Hepatocyte (in vitro differentiated cells): ENCODE measurements around the gene TTC38. TPM values are rescaled to one million over a fixed set of nuclear protein-coding genes. Genes with fewer than 3 reads are reported as not detected.
A peak's percentile ranks its signal among the peaks of the same experiment; 100 is the strongest.

Experiments
- DNase-seq: peaks from one replicate; pipeline ENCODE4 v3.0.0-alpha.2; 2016; ENCODE audit warnings: low spot score
- H2AFZ ChIP-seq: fragments of 200-600 bp; sonication (generic); 2 replicates; pipeline ENCODE4 v1.6.0; 2016; ENCODE audit warnings: antibody characterized with exemption, mild to moderate bottlenecking
- H3K27ac ChIP-seq: fragments of 200-600 bp; sonication (generic); 2 replicates; pipeline ENCODE4 v1.5.1; 2016; ENCODE audit warnings: mild to moderate bottlenecking
- H3K27me3 ChIP-seq: fragments of 200-600 bp; sonication (generic); 2 replicates; pipeline ENCODE4 v1.6.1; 2016
- H3K36me3 ChIP-seq: fragments of 200-600 bp; sonication (generic); replicated peaks from 2 replicates; pipeline ENCODE4 v1.5.1; 2016; ENCODE audit warnings: low read depth; ENCODE audit not compliant: insufficient read depth
- H3K4me1 ChIP-seq: fragments of 200-600 bp; sonication (generic); 2 replicates; pipeline ENCODE4 v1.5.1; 2016; ENCODE audit warnings: mild to moderate bottlenecking, moderate library complexity; ENCODE audit not compliant: insufficient read depth
- H3K4me2 ChIP-seq: fragments of 200-600 bp; sonication (generic); 2 replicates; pipeline ENCODE4 v1.6.0; 2016
- H3K4me3 ChIP-seq: fragments of 200-600 bp; sonication (generic); 2 replicates; pipeline ENCODE4 v1.5.1; 2016; ENCODE audit warnings: mild to moderate bottlenecking
- H3K79me2 ChIP-seq: fragments of 200-600 bp; sonication (generic); 2 replicates; pipeline ENCODE4 v1.6.0; 2017; ENCODE audit warnings: mild to moderate bottlenecking
- H3K9me2 ChIP-seq: fragments of 200-600 bp; sonication (generic); replicated peaks from 2 replicates; pipeline ENCODE4 v1.6.0; 2017; ENCODE audit warnings: mild to moderate bottlenecking; ENCODE audit not compliant: insufficient read depth
- H3K9me3 ChIP-seq: fragments of 200-600 bp; sonication (generic); 2 replicates; pipeline ENCODE4 v1.5.1; 2016; ENCODE audit warnings: low read depth, mild to moderate bottlenecking
- H4K20me1 ChIP-seq: fragments of 200-600 bp; sonication (generic); 2 replicates; pipeline ENCODE4 v1.6.0; 2016; ENCODE audit warnings: mild to moderate bottlenecking; ENCODE audit not compliant: insufficient read depth, poor library complexity, severe bottlenecking
- EZH2 ChIP-seq: fragments of 200-600 bp; sonication (generic); IDR thresholded peaks from 2 replicates; pipeline ENCODE4 v1.6.1; 2016; ENCODE audit warnings: antibody characterized with exemption, mild to moderate bottlenecking, borderline replicate concordance
- EZH2phosphoT487 ChIP-seq: fragments of 200-600 bp; sonication (generic); IDR thresholded peaks from one replicate; pipeline ENCODE4 v1.6.1; 2018; ENCODE audit warnings: antibody characterized with exemption, mild to moderate bottlenecking, low read depth, moderate library complexity; ENCODE audit not compliant: unreplicated experiment, severe bottlenecking
- WGBS: methylation state at CpG from one replicate; pipeline ENCODE4 v1.1.6; 2016; ENCODE audit warnings: low lambda C conversion rate; ENCODE audit errors: missing lambda C conversion rate; 5-methylcytosine and 5-hydroxymethylcytosine counted together
- polyA plus RNA-seq: library from polyadenylated mRNA; unstranded; fragments of >200 nt; fragmentation: Nextera tagmentation; extraction: Ambion mirVana; gene quantifications from 2 replicates; pipeline ENCODE4 v1.2.1, GENCODE V29; 2016
- total RNA-seq: library from RNA; depleted of rRNA; stranded (reverse); fragments of >200 nt; gene quantifications from 2 replicates; pipeline ENCODE4 v1.2.3, GENCODE V29; 2014
- TF ChIP-seq, protein P1 (sequence below): fragments of 200-600 bp; sonication (generic); IDR thresholded peaks from 2 replicates; pipeline ENCODE4 v1.5.1; 2016; ENCODE audit warnings: antibody characterized with exemption, mild to moderate bottlenecking; ENCODE audit not compliant: poor library complexity

TTC38 gene
- total RNA-seq (62.4 and 85.8 TPM in 2 replicates), polyA plus RNA-seq (44.3 and 48.3 TPM in 2 replicates)

DNA sequence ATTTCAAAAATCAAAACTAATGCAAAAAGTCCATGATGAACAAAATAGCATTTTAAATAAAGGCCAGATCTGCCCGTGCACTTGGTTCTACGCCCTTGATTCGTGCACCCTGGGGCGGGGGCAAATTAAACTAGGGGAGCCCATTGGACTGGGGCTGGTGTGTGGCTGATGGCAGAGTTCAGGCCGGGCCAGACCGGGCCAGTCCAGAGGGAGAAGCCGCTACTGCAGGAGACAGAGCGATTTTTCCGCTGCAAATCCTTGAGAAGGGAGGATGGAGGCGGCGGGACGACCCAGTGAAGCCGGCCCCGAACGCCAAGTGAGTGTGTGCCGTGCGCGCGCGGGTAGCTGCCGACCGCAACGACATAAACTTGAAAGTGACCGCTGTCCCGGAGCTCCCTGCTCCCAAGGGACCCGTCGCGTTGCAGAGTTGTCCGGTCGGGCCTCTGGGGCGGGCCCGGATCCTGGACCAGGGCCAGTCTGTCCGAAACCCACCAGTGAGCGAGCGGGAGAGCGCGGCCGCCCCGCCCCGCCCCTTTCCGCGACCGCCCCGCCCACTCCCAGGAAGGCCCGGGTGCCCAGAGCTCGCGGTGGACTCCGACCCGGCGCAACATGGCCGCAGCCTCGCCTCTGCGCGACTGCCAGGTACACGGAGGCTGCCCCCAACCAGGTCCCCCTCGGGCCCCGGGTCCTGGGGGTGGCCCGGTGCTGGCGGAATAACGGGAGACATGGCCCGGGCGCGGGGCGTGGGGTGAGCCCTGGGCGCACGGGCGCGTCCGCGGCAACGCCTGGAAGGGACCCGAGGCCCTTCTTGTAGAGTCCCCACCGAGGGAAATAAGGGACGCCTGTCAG lies at the start of gene TTC38:
Gene TTC38, plus strand, starts transcription at position 578 of the 849 bp plus-strand sequence. Its CDS starts 32 bp downstream, at position 610.
- Histone ChIP-seq H3K4me2 (peak within 1 kb of the TSS; percentile 81), H3K4me3 (peak within 1 kb of the TSS; percentile 90), H3K79me2 (peaks cover 22% of the 10 kb centered on the region), H3K36me3 (no peaks in the 10 kb centered on the region), H3K4me1 (peaks cover 11% of the 10 kb centered on the region), H2AFZ (peak within 1 kb of the TSS; percentile 92), H3K27ac (peak within 1 kb of the TSS; percentile 73), H3K9me2 (no peaks in the 10 kb centered on the region), H4K20me1 (no peaks in the 10 kb centered on the region), H3K9me3 (no peaks in the 10 kb centered on the region), H3K27me3 (peaks cover 5% of the 10 kb centered on the region)
- DNase-seq, result peak; percentile 91
- WGBS, result 4% methylated on average over 64 of the region's 74 CpGs
- TF ChIP-seq, protein P1, sequence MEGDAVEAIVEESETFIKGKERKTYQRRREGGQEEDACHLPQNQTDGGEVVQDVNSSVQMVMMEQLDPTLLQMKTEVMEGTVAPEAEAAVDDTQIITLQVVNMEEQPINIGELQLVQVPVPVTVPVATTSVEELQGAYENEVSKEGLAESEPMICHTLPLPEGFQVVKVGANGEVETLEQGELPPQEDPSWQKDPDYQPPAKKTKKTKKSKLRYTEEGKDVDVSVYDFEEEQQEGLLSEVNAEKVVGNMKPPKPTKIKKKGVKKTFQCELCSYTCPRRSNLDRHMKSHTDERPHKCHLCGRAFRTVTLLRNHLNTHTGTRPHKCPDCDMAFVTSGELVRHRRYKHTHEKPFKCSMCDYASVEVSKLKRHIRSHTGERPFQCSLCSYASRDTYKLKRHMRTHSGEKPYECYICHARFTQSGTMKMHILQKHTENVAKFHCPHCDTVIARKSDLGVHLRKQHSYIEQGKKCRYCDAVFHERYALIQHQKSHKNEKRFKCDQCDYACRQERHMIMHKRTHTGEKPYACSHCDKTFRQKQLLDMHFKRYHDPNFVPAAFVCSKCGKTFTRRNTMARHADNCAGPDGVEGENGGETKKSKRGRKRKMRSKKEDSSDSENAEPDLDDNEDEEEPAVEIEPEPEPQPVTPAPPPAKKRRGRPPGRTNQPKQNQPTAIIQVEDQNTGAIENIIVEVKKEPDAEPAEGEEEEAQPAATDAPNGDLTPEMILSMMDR, result no peak
- TF ChIP-seq EZH2phosphoT487, result no peak

GRCh38 chr22:46219636-46220035 lies 48.2 kb upstream of the TTC38 start:
- no peaks in the 10 kb centered on the region for H3K36me3 ChIP-seq
- no peaks in the 10 kb centered on the region for H3K9me2 ChIP-seq
- H3K4me2 ChIP-seq, result no peak overlapping the region
- H2AFZ ChIP-seq, result no peak overlapping the region
- H3K79me2 ChIP-seq, result no peaks in the 10 kb centered on the region
- no peaks in the 10 kb centered on the region for H3K27me3 ChIP-seq
- no peaks in the 10 kb centered on the region for H3K4me1 ChIP-seq
- H3K27ac ChIP-seq, result no peak overlapping the region
- no peaks in the 10 kb centered on the region for H3K9me3 ChIP-seq
- H3K4me3 ChIP-seq, result no peak overlapping the region
- no peak for DNase-seq
- TF ChIP-seq EZH2, result no peak
- TF ChIP-seq, protein P1, result no peak
- no peaks in the 10 kb centered on the region for H4K20me1 ChIP-seq
- 93% methylated on average over 10 of the region's 10 CpGs for WGBS

GRCh38 chr22:46220921-46221320 lies 46.9 kb upstream of the TTC38 start:
- Histone ChIP-seq H4K20me1 (no peaks in the 10 kb centered on the region), H3K4me2 (no peak overlapping the region), H3K79me2 (no peaks in the 10 kb centered on the region), H3K9me3 (no peaks in the 10 kb centered on the region), H2AFZ (no peak overlapping the region), H3K27ac (no peak overlapping the region), H3K36me3 (no peaks in the 10 kb centered on the region), H3K4me3 (no peak overlapping the region), H3K4me1 (no peaks in the 10 kb centered on the region), H3K27me3 (no peaks in the 10 kb centered on the region), H3K9me2 (no peaks in the 10 kb centered on the region)
- DNase-seq, result no peak
- TF ChIP-seq EZH2phosphoT487, result no peak
- no peak for TF ChIP-seq EZH2
- TF ChIP-seq, protein P1, result no peak
- WGBS, result 94% methylated on average over 5 of the region's 5 CpGs
